Activated CD8-positive, alpha-beta T cell treated with anti-CD3 and anti-CD28 coated beads for 36 hours (primary cell): Measurements from ENCODE around the gene SPRY2. TPM values are rescaled to one million over a fixed set of nuclear protein-coding genes. Genes with fewer than 3 reads are reported as not detected.

Experiments
- ATAC-seq: fragments of 200-7000 bp; cut with Tn5 transposase; one replicate; pipeline ENCODE4 v1.10.0; 2021; ENCODE audit warnings: mild to moderate bottlenecking, moderate library complexity
- CTCF ChIA-PET: fragments of 350-600 bp; sonication (Branson Sonifier 250); formaldehyde crosslinking; loops from one replicate; lab custom pipeline; 2021; ENCODE audit warnings: antibody characterized with exemption; lab: Charles Lee
- POLR2A ChIA-PET: fragments of 350-600 bp; sonication (Branson Sonifier 250); formaldehyde crosslinking; loops from one replicate; lab custom pipeline; 2021; ENCODE audit warnings: antibody characterized with exemption; lab: Charles Lee
- DNase-seq: peaks from one replicate; pipeline ENCODE4 v3.0.0-alpha.2; 2020
- H3K27ac Mint-ChIP-seq: one replicate; pipeline ENCODE4 v1.8.0; 2021; ENCODE audit warnings: mild to moderate bottlenecking, mixed read lengths
- H3K27me3 Mint-ChIP-seq: one replicate; pipeline ENCODE4 v1.8.0; 2021; ENCODE audit warnings: mixed read lengths
- H3K36me3 Mint-ChIP-seq: one replicate; pipeline ENCODE4 v1.8.0; 2021; ENCODE audit warnings: low read depth, mixed read lengths
- H3K4me1 Mint-ChIP-seq: one replicate; pipeline ENCODE4 v1.8.0; 2021; ENCODE audit warnings: low read depth, mixed read lengths
- H3K4me3 Mint-ChIP-seq: one replicate; pipeline ENCODE4 v1.8.0; 2021; ENCODE audit warnings: mild to moderate bottlenecking, moderate library complexity, mixed read lengths
- H3K9me3 Mint-ChIP-seq: one replicate; pipeline ENCODE4 v1.8.0; 2021; ENCODE audit warnings: mixed read lengths
- CTCF ChIP-seq: fragments of 200-600 bp; IDR thresholded peaks from one replicate; pipeline ENCODE4 v1.8.0; 2022; ENCODE audit warnings: antibody characterized with exemption, mild to moderate bottlenecking
- intact Hi-C: fragments of 100-400 bp; cut with micrococcal nuclease; formaldehyde crosslinking; loops from one replicate; pipeline ENCODE4 v1.10.0; 2022
- total RNA-seq, 2 experiments: library from RNA; stranded (reverse); gene quantifications; one replicate each; pipeline ENCODE4 v1.2.3, GENCODE V29; 2021

SPRY2 gene
- total RNA-seq, 2 experiments from 2014 or later, result 0.90 to 1.3 TPM

DNA sequence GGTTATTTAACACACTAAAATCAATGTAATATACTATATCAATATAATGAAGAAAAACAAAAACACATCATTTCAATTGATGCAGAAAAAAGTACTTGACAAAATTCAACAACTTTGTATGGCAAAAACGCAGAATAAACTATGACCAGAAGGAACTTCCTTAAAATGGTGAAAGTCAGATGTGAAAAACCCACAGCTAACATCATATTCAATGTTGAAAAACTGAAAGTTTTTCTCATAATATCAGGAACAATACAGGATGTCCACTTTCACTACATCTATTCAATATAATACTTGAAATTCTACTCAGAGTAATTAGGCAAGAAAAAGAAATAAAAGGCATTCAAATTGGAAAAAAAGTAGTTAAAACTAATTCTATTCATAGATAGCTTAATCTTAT, 50.3 kb downstream of the SPRY2 start:
- POLR2A ChIA-PET, result no interaction called here
- no peak for DNase-seq
- Mint-ChIP-seq H3K4me1 (no peaks in the 10 kb centered on the region), H3K4me3 (no peak overlapping the region), H3K9me3 (no peaks in the 10 kb centered on the region), H3K27ac (no peak overlapping the region), H3K36me3 (peaks cover 1% of the 10 kb centered on the region), H3K27me3 (no peaks in the 10 kb centered on the region)
- TF ChIP-seq CTCF, result no peak
- CTCF ChIA-PET, result no interaction called here
- ATAC-seq, result no peak
- intact Hi-C loops, result no loop called here
